GM13976 (cell line): Measurements from ENCODE around the gene CAP2.

ENCODE experiments used
- DNase-seq: peaks from one replicate; pipeline ENCODE4 v3.0.0; 2012; ENCODE audit warnings: low spot score
- in situ Hi-C: fragments of 300-500 bp; cut with MboI; formaldehyde crosslinking; loops from one replicate; pipeline ENCODE4 v1.12.0; 2022; ENCODE audit warnings: low sequenced_read_pairs, mixed read lengths, inconsistent platforms; ENCODE audit not compliant: unreplicated experiment
- TF ChIP-seq, protein P1 (sequence below): IDR thresholded peaks from 2 replicates; pipeline ENCODE4 v1.5.1; 2012; ENCODE audit warnings: borderline replicate concordance, mild to moderate bottlenecking; ENCODE audit not compliant: insufficient read depth; ENCODE audit errors: extremely low read depth, missing control alignments, control extremely low read depth

Gene CAP2

DNA sequence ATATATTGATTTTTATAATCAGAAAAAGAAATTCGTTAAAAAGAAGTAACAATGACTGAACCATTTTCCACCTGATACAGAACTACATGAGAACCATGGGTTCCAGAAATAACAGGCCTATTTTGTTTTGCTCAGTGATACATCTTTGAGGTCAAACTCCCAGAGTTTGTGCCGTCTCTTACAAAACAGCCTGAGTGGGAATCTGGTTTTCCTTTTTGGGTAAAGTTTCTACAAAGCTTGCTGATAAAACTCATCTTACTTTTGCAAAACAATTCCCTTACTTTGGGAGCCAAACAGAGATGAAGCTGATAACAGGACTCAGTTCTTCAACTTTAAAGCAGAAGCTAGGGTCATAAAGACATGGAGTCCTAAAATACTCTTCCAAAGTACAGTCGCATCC is 108.0 kb downstream of the CAP2 start:
- in situ Hi-C loops: no loop called here
- no peak for DNase-seq
- TF ChIP-seq, protein P1, sequence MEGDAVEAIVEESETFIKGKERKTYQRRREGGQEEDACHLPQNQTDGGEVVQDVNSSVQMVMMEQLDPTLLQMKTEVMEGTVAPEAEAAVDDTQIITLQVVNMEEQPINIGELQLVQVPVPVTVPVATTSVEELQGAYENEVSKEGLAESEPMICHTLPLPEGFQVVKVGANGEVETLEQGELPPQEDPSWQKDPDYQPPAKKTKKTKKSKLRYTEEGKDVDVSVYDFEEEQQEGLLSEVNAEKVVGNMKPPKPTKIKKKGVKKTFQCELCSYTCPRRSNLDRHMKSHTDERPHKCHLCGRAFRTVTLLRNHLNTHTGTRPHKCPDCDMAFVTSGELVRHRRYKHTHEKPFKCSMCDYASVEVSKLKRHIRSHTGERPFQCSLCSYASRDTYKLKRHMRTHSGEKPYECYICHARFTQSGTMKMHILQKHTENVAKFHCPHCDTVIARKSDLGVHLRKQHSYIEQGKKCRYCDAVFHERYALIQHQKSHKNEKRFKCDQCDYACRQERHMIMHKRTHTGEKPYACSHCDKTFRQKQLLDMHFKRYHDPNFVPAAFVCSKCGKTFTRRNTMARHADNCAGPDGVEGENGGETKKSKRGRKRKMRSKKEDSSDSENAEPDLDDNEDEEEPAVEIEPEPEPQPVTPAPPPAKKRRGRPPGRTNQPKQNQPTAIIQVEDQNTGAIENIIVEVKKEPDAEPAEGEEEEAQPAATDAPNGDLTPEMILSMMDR: no peak

DNA sequence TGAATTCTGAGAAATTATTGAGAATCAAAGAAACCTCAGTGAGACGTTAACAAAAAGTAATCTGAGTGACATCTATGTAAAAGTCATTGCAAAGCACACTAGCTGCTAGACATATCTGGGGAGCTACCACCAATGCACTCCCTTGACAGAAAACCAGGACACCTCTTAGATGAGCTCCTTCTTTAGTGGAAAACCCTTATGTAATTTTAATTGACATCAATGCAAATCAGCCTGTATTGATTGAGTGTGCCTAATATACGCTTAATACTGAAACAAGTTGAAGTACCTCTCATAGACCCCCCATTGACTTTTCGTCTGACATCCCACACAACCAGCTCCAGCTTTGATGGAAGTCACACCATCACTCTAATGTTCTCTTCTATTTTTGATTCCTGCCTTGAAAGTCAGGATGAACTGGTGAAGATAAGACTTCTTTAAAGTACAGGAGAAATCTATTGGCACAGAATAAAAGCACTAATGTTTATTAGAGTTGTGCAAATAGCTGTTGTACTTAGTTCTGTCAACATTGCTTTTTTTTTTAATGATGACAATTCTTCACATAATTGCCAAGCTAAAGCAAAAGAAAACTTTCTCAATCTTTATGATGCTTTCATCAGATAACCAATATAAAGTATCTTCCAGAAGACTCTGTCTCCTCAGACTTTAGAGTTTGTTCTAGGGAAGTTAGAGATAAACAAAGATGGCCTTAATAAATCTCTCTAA is 108.7 kb downstream of the CAP2 start:
- TF ChIP-seq, protein P1: no peak
- DNase-seq: no peak
- in situ Hi-C loops: no loop called here

DNA sequence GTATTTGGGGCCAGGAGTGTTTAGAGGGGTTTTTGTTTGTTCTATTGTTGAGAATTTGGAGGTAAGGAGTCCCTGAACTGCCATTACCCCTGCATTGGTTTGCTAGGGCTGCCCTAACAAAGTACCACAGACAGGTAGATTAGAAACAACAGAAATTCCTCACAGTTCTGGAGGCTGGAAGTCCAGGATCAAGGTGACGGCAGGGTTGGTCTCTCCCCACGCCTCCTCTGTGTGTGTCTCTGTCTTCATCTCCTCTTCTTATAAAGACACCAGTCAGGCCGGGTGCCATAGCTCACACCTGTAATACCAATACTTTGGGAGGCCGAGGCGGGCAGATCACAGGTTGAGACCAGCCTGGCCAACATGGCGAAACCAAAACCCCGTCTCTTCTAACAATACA is 109.7 kb downstream of the CAP2 start:
- TF ChIP-seq, protein P1: no peak
- in situ Hi-C loops: no loop called here
- no peak for DNase-seq

DNA sequence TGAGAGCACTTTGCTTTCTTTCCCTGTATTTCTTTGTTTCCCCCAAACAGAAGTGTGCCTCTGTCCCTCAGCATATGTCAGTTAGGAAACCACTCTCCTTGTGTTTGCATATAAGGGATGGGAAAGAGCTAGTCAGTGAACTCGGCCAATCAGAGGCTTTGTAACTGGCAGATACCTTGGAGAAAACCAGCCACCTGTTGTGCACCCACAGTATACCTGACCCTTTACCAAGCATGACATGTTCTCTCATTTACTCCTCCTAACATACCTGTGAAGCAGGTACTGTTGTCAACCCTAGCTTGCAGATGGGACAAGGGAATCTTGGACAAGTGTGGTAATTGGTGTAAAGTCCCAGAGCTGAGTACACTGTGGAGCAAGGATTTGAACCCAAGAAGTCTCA is 110.6 kb downstream of the CAP2 start:
- in situ Hi-C loops: no loop called here
- no peak for DNase-seq
- TF ChIP-seq, protein P1: no peak

DNA sequence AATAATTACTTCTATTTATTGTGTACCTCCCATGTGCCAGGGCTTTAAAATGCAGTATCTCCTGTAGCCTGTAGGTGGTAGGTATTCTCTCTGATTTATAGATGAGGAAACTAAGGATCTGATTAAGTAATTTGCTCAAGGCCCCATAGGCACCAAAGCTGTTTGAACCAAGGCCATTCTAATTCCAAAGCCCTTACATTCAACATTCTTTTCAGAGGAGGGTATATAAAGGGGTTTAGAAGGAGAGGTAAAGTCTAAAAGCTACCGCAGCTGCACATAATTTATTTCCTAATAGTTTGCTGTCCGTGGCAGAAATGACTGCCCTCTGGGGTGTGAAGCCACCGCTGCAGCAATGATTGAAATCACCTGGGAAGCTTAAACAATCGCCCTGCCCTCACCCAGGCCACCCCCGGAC is 111.7 kb downstream of the CAP2 start:
- DNase-seq: no peak
- in situ Hi-C loops: no loop called here
- TF ChIP-seq, protein P1: no peak

DNA sequence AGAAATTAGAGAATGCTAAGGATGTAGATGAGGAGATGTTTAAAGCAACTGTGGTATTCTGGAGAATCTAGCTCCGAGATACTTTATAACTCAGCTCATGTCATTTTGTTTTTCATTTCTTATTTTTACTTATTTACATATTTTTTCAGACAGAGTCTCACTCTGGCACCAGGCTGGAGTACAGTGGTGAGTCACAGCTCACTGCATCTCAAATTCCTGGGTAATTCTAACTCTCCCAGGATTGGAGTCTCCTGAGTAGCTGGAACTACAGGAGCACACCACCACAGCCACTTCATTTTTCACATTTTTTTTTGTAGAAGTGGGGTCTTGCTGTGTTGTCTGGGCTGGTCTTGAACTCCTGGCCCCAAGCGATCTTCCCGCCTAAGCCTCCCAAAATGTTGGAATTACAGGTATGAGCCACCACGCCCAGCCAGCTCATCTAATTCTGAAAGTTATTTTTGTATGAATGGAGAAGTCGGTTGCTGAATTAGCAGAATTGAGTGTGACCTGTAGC is 112.4 kb downstream of the CAP2 start:
- in situ Hi-C loops: no loop called here
- TF ChIP-seq, protein P1: no peak
- no peak for DNase-seq
